Superior temporal gyrus (tissue), 1 donor: ENCODE measurements around the gene HMGCS2.
"Not testable (repeated sequence)": the region's sequence is repeated elsewhere in the genome, so short reads cannot be mapped to it uniquely, and the experiment has no call there.

Source experiments
- DNase-seq: peaks from one replicate; pipeline ENCODE4 v3.0.0-alpha.2; 2016; ENCODE audit errors: extremely low spot score

HMGCS2 gene

DNA sequence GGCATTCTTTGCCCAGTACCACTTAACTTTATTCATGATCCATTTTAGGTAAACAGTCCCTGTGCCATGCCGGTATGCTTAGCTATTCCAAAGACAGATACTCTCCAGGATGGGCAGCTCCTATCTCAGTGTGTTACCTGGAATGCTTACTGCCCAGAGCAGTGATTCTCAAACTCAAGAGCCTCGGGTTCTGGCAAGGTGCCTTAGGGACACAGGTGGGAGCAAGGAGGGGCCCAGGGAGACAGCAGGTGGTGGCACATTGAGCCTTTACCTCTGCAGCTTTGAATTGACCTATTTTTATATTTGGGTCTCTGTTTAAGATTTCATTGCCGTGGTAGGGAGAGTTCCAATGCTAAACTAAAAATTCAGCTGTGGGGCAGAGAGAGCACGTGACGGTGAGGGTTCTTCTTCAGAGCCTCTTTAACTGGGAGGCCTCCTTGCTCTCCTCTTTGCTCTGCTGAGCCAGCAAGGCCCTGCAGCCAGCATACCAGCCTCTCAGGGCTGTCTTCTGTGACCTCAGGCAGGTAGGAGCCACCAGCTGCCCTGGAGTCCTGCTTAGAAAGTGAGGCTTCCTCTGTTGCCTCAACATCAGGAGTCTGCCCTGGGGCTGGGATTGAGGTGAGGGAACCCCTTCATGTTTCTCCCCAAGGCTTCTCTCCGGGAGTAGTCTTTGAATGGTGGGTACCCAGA, 36.8 kb downstream of the HMGCS2 start:
- DNase-seq, result no peak

DNA sequence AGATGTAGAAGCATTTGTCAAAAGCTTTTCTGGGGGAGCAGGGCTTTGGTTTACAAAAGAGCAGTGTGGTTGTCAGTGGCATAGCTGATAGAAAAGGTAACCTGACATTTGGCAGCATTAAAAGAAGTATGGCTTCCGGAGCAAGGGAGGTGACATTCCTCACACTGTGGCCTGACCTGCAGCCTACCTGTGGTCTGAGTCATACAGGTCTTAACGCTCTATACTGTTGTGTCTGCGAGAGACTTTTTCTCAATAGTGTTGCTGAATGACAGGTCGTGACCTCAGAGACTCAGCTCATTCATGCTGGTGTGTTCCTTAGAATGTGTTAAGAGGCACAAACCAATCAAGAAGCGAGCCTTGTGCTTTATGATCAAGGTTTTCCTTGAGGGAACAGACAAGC, 37.6 kb downstream of the HMGCS2 start:
- no peak for DNase-seq

- DNase-seq, result no peak
These were observed 39.7 kb downstream of the HMGCS2 start for GRCh38 chr1:119729044-119729443.

- DNase-seq, result no peak
These were observed 40.7 kb downstream of the HMGCS2 start for GRCh38 chr1:119727991-119728390.

DNA sequence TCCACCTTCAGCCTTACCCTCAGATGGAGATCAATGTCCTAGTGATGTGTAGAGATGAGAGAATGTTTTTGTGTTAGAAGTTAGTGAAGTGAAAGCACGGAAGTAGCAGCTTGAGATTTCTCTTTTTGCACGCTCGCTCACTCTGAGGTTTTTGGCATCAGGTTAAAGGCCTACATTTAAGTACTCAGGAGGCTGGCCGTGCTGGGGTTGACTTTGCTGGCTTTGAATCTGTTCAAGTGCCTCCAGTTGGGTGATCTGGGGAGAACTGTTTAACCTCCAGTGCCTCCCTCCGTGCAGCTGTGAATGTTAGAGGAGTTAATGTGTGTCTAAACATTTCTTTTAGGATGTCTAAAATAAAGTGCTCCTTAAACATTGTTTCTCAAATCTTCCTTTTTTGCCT, 43.1 kb downstream of the HMGCS2 start:
- DNase-seq, result no peak

GRCh38 chr1:119724611-119725218, 44.0 kb downstream of the HMGCS2 start:
- DNase-seq, result no peak

- no peak for DNase-seq
These were observed 46.8 kb downstream of the HMGCS2 start for GRCh38 chr1:119721896-119722295.

- no peak for DNase-seq
These were observed 47.8 kb downstream of the HMGCS2 start for GRCh38 chr1:119720866-119721440.

DNA sequence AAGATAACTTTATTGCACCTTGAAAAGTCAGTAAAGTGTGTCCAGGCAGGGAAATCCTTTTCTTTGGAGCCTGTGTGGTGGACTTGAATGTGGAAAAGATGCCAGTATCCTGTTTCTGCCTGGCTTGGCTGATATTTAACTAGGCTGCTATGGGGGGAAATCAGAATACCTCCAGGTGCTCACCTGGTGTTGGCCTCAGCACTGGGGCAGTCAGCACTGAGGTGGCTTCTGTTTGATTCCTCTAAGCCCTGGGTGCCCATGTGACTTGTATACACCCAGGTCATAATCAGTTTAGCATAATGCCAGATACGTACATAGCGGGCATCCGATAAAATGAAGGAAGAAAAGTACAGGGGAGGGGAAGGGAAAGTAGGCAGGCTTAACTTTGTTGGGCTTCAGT, 49.7 kb downstream of the HMGCS2 start:
- no peak for DNase-seq

GRCh38 chr1:119718409-119718808, 50.3 kb downstream of the HMGCS2 start:
- DNase-seq, result no peak

- DNase-seq, result peak; percentile 69
These were observed 53.2 kb downstream of the HMGCS2 start for GRCh38 chr1:119715542-119715941.

GRCh38 chr1:119714583-119714982, 54.1 kb downstream of the HMGCS2 start:
- DNase-seq, result no peak

GRCh38 chr1:119713749-119714456, 54.8 kb downstream of the HMGCS2 start:
- peak; percentile 61 for DNase-seq

DNA sequence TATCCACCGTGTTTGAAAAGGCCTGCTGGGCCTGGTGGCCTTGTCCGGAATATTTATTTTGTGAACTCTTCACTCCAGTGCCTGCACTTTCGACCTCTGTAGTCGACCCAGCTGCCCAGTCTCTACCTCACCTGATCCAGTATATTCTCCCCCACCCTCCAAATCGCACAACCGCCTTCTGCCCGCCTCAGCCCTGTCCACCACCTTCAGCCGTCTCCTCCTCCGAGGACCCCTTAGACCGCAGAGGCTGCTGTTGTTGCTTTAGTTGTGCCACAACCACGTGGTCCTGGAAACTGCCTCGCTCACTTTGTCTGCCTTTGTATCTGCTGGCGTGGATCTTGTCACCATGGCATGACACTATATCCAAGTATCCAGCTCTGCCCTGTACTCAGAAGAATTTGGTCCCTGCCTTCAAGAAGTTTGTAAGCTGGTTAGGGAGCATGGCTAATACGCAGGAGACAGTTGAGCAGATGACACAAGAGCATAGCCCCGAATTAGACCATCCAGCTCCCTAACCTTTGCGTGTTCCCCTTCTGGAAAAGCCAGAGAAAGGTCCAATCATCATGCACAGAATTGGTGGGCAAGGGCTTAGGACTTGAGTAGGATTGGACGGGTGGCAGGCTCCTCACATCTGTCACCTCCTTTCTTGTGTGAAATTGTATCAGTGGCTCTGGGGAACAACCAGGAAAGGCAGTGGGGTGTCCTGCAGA, 55.5 kb downstream of the HMGCS2 start:
- peak; percentile 50 for DNase-seq

GRCh38 chr1:119712342-119713038, 56.2 kb downstream of the HMGCS2 start:
- DNase-seq, result peak; percentile 53

- DNase-seq, result peak; percentile 73
These were observed 56.8 kb downstream of the HMGCS2 start, which contains the start of gene PHGDH for GRCh38 chr1:119711804-119712341. Gene PHGDH (plus strand): TSS chr1:119711934. CDS start chr1:119712023, 89 bp downstream.

- not testable (repeated sequence) for DNase-seq
These were observed 57.3 kb downstream of the HMGCS2 start for GRCh38 chr1:119711356-119711803.

DNA sequence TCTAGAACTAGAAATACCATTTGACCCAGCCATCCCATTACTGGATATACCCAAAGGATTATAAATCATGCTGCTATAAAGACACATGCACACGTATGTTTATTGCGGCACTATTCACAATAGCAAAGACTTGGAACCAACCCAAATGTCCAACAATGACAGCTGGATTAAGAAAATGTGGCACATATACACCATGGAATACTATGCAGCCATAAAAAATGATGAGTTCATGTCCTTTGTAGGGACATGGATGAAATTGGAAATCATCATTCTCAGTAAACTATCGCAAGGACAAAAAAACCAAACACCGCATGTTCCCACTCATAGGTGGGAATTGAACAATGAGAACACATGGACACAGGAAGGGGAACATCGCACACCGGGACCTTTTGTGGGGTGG, 62.1 kb downstream of the HMGCS2 start:
- DNase-seq, result not testable (repeated sequence)

DNA sequence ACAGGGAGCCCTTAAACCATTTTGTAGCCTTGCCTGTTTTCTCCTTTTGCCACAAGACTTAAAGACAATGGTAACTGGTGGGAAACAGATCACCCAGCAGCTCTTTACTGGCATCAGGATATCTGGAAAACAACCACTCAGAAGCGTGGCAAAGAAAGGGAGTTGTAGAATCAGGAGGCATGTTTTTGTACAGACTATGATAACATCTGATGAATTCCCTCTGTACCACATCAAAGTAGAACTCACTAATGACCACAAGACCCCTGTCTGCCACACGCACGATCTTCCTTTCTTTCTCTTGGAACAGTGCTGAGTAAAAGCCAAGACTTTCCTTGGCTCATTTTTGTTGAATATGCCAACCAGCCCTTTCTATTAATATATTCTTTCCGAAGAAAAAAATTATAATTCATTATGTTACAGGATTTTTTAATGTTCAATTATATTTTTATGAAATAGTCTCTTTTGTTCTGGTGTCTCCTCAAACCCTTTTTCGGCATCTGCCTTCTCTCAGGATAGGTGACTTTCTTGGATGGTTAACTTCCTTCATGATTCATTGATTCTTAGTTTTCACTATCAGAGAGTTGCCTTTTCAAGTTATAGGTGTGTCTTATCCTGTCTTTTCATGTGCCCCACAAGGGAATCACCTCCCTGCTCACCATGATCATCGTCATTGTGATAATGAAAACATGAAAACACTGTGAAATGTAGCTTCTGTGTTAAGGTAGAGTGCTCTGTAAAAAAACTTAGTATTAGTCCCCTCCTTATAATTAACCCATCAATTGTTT, 64.8 kb downstream of the HMGCS2 start:
- DNase-seq, result no peak

GRCh38 chr1:119702384-119702783, 66.3 kb downstream of the HMGCS2 start:
- DNase-seq, result no peak
